Erythroblast (primary cell): Measurements from ENCODE around the gene ZNF423.

Experiments used
- GATA1 ChIP-seq: IDR thresholded peaks from 2 replicates; pipeline ENCODE4 v1.6.1; 2011; ENCODE audit warnings: low read depth, mild to moderate bottlenecking, control low read depth, low read length, moderate library complexity
- POLR2A ChIP-seq: IDR thresholded peaks from 2 replicates; pipeline ENCODE4 v1.6.1; 2011; ENCODE audit warnings: mild to moderate bottlenecking, low read length

DNA sequence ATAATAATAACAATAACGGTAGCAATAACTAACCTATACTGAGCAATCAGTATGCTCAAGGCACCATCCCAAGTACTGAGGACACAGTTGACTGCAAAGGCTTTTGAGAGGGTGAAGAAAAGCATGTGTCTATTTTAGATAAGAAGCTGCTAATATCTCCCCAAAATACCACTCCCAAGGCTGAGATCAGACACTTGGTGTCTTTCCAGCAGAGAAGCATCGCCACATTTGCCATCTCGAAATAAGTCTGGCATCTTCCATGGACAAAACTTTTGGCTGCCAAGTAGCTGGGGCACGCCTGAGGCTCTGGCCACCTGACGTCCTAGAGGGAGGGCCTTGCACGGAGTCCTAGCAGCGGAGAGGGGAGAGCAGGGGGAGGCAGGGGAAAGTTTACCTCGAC is 39.0 kb downstream of the ZNF423 start:
- TF ChIP-seq POLR2A (no peak), GATA1 (no peak)
